Hepatocyte (in vitro differentiated cells): ENCODE data around the gene MYO1A.

Source experiments
- CTCF ChIP-seq: fragments of 200-600 bp; sonication (generic); IDR thresholded peaks from 2 replicates; pipeline ENCODE4 v1.5.1; 2016; ENCODE audit warnings: antibody characterized with exemption, mild to moderate bottlenecking; ENCODE audit not compliant: poor library complexity
- EZH2 ChIP-seq: fragments of 200-600 bp; sonication (generic); IDR thresholded peaks from 2 replicates; pipeline ENCODE4 v1.6.1; 2016; ENCODE audit warnings: antibody characterized with exemption, mild to moderate bottlenecking, borderline replicate concordance
- EZH2phosphoT487 ChIP-seq: fragments of 200-600 bp; sonication (generic); IDR thresholded peaks from one replicate; pipeline ENCODE4 v1.6.1; 2018; ENCODE audit warnings: antibody characterized with exemption, mild to moderate bottlenecking, low read depth, moderate library complexity; ENCODE audit not compliant: unreplicated experiment, severe bottlenecking

GRCh38 chr12:56990648-56991318 lies 59.1 kb downstream of the MYO1A start:
- TF ChIP-seq EZH2phosphoT487, result no peak
- no peak for TF ChIP-seq CTCF
- no peak for TF ChIP-seq EZH2
